ENCODE data around the gene PLCG2.

Gene PLCG2

GRCh38 chr16:81904320-81904719 is 125.2 kb downstream of the PLCG2 start:
- in situ Hi-C loops (cut with MboI; ENCODE audit: low sequenced_read_pairs) = no loop called here

GRCh38 chr16:81905277-81905676 is 126.2 kb downstream of the PLCG2 start:
- in situ Hi-C loops (cut with MboI; ENCODE audit: low sequenced_read_pairs) = no loop called here

GRCh38 chr16:81907681-81908080 is 128.6 kb downstream of the PLCG2 start:
- in situ Hi-C loops (cut with MboI; ENCODE audit: low sequenced_read_pairs) = no loop called here

- in situ Hi-C loops (cut with MboI; ENCODE audit: low sequenced_read_pairs) = no loop called here
These were observed 129.6 kb downstream of the PLCG2 start for GRCh38 chr16:81908466-81909262.

GRCh38 chr16:81910366-81910885 is 131.3 kb downstream of the PLCG2 start:
- in situ Hi-C loops (cut with MboI; ENCODE audit: low sequenced_read_pairs) = no loop called here

- in situ Hi-C loops (cut with MboI; ENCODE audit: low sequenced_read_pairs) = no loop called here
These were observed 133.3 kb downstream of the PLCG2 start for GRCh38 chr16:81912395-81912794.

GRCh38 chr16:81913222-81913621 is 134.1 kb downstream of the PLCG2 start:
- in situ Hi-C loops (cut with MboI; ENCODE audit: low sequenced_read_pairs) = no loop called here

GRCh38 chr16:81917375-81917774 is 138.3 kb downstream of the PLCG2 start:
- in situ Hi-C loops (cut with MboI; ENCODE audit: low sequenced_read_pairs) = no loop called here

- in situ Hi-C loops (cut with MboI; ENCODE audit: low sequenced_read_pairs) = no loop called here
These were observed 139.8 kb downstream of the PLCG2 start for GRCh38 chr16:81918927-81919326.

- in situ Hi-C loops (cut with MboI; ENCODE audit: low sequenced_read_pairs) = no loop called here
These were observed 141.4 kb downstream of the PLCG2 start for GRCh38 chr16:81920498-81920897.

- in situ Hi-C loops (cut with MboI; ENCODE audit: low sequenced_read_pairs) = no loop called here
These were observed 142.2 kb downstream of the PLCG2 start for GRCh38 chr16:81921085-81921814.

GRCh38 chr16:81921843-81922584 is 142.9 kb downstream of the PLCG2 start:
- in situ Hi-C loops (cut with MboI; ENCODE audit: low sequenced_read_pairs) = no loop called here

- in situ Hi-C loops (cut with MboI; ENCODE audit: low sequenced_read_pairs) = no loop called here
These were observed 144.2 kb downstream of the PLCG2 start for GRCh38 chr16:81923296-81923695.

- in situ Hi-C loops (cut with MboI; ENCODE audit: low sequenced_read_pairs) = no loop called here
These were observed 145.9 kb downstream of the PLCG2 start for GRCh38 chr16:81925016-81925415.

GRCh38 chr16:81926036-81926435 is 146.9 kb downstream of the PLCG2 start:
- in situ Hi-C loops (cut with MboI; ENCODE audit: low sequenced_read_pairs) = no loop called here

GRCh38 chr16:81927561-81928185 is 148.6 kb downstream of the PLCG2 start:
- in situ Hi-C loops (cut with MboI; ENCODE audit: low sequenced_read_pairs) = no loop called here

GRCh38 chr16:81928271-81928918 is 149.3 kb downstream of the PLCG2 start:
- in situ Hi-C loops (cut with MboI; ENCODE audit: low sequenced_read_pairs) = no loop called here

- in situ Hi-C loops (cut with MboI; ENCODE audit: low sequenced_read_pairs) = no loop called here
These were observed 149.9 kb downstream of the PLCG2 start for GRCh38 chr16:81928975-81929374.

GRCh38 chr16:81929841-81930240 is 150.8 kb downstream of the PLCG2 start:
- in situ Hi-C loops (cut with MboI; ENCODE audit: low sequenced_read_pairs) = no loop called here

- in situ Hi-C loops (cut with MboI; ENCODE audit: low sequenced_read_pairs) = no loop called here
These were observed 152.8 kb downstream of the PLCG2 start for GRCh38 chr16:81931927-81932326.

All from HL-60/S4 treated with retinoic acid at 250 ng/mL for 4 days and 3 days (cell line).